ENCODE results near the gene ALOX5AP.

DNA sequence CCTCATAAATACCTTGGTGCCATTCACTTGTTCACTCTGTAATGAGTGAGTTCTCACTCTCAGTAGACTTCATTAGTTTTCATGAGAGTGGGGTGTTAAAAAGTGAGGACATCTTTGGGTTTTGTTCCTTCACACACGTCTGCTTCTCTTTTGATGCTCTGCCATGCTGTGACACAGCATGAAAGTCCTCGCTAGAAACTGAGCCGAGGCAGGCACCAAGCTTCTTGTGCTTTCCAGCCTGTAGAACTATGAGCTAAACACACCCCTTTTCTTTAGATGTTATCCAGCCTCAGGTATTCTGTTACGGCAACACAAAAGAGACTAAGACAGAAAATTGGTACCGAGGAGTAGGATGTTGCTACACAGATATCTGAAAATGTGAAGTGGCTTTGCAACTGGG, 43.7 kb downstream of the ALOX5AP start:
- TF ChIP-seq, protein P1, sequence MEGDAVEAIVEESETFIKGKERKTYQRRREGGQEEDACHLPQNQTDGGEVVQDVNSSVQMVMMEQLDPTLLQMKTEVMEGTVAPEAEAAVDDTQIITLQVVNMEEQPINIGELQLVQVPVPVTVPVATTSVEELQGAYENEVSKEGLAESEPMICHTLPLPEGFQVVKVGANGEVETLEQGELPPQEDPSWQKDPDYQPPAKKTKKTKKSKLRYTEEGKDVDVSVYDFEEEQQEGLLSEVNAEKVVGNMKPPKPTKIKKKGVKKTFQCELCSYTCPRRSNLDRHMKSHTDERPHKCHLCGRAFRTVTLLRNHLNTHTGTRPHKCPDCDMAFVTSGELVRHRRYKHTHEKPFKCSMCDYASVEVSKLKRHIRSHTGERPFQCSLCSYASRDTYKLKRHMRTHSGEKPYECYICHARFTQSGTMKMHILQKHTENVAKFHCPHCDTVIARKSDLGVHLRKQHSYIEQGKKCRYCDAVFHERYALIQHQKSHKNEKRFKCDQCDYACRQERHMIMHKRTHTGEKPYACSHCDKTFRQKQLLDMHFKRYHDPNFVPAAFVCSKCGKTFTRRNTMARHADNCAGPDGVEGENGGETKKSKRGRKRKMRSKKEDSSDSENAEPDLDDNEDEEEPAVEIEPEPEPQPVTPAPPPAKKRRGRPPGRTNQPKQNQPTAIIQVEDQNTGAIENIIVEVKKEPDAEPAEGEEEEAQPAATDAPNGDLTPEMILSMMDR (IDR thresholded peaks at IDR 0.05): no peak
- TF ChIP-seq POLR2A (IDR thresholded peaks at IDR 0.05; ENCODE audit: low read depth) (no peak), EP300 (IDR thresholded peaks at IDR 0.05) (no peak)
